AG04449 (cell line): ENCODE measurements around the gene STAT2.

ENCODE experiments used
- CTCF ChIA-PET: fragments of 350-600 bp; formaldehyde crosslinking; extraction: SDS; loops from one replicate; lab custom pipeline; 2021; ENCODE audit warnings: antibody characterized with exemption; lab: Yijun Ruan, JAX
- POLR2A ChIA-PET: fragments of 400-600, 350-600 bp; formaldehyde crosslinking; extraction: SDS; loops from one replicate; lab custom pipeline; 2020; ENCODE audit warnings: antibody characterized with exemption, inconsistent platforms; lab: Yijun Ruan, JAX
- DNase-seq: peaks from one replicate; pipeline ENCODE4 v3.0.0-alpha.2; 2010; ENCODE audit warnings: low read depth, low spot score
- H3K4me3 ChIP-seq: 2 replicates; pipeline ENCODE4 v1.5.1; 2011; ENCODE audit warnings: low read depth, mild to moderate bottlenecking, control low read depth, low read length
- TF ChIP-seq, protein P1 (sequence below): IDR thresholded peaks from one replicate; pipeline ENCODE4 v1.5.1; 2011; ENCODE audit warnings: mild to moderate bottlenecking, moderate library complexity, low read length, control low read depth, inconsistent platforms; ENCODE audit not compliant: insufficient read depth; ENCODE audit errors: missing control alignments

The STAT2 gene

GRCh38 chr12:56321027-56321426 is 38.9 kb downstream of the STAT2 start:
- no peak overlapping the region for H3K4me3 ChIP-seq
- DNase-seq, result no peak
- TF ChIP-seq, protein P1, sequence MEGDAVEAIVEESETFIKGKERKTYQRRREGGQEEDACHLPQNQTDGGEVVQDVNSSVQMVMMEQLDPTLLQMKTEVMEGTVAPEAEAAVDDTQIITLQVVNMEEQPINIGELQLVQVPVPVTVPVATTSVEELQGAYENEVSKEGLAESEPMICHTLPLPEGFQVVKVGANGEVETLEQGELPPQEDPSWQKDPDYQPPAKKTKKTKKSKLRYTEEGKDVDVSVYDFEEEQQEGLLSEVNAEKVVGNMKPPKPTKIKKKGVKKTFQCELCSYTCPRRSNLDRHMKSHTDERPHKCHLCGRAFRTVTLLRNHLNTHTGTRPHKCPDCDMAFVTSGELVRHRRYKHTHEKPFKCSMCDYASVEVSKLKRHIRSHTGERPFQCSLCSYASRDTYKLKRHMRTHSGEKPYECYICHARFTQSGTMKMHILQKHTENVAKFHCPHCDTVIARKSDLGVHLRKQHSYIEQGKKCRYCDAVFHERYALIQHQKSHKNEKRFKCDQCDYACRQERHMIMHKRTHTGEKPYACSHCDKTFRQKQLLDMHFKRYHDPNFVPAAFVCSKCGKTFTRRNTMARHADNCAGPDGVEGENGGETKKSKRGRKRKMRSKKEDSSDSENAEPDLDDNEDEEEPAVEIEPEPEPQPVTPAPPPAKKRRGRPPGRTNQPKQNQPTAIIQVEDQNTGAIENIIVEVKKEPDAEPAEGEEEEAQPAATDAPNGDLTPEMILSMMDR, result no peak
- ChIA-PET POLR2A (no interaction called here), CTCF (no interaction called here)

DNA sequence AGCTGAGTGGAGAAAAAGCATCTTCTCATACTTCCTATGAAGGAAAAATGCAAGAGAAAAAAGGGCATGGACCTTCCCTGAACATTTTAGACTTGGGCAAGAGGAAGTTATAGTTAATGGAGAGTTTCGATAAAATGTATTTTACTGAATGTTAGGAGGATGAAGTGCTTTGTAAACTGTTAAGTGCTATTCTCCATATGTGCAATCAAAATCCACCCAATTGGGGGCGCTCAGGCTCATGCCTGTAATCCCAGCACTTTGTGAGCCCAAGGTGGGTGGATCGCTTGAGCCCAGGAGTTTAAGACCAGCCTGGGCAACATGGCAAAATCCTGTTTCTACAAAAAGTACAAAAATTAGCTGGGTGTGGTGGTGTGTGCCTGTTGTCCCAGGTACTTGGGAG is 42.2 kb downstream of the STAT2 start:
- DNase-seq, result no peak
- ChIA-PET POLR2A (no interaction called here), CTCF (interaction anchor here (4.9 kb wide), 1 partner anchor 146 kb away, joined by 24 read pairs; no protein-coding TSS in a partner anchor)
- no peak overlapping the region for H3K4me3 ChIP-seq
- TF ChIP-seq, protein P1, result no peak

DNA sequence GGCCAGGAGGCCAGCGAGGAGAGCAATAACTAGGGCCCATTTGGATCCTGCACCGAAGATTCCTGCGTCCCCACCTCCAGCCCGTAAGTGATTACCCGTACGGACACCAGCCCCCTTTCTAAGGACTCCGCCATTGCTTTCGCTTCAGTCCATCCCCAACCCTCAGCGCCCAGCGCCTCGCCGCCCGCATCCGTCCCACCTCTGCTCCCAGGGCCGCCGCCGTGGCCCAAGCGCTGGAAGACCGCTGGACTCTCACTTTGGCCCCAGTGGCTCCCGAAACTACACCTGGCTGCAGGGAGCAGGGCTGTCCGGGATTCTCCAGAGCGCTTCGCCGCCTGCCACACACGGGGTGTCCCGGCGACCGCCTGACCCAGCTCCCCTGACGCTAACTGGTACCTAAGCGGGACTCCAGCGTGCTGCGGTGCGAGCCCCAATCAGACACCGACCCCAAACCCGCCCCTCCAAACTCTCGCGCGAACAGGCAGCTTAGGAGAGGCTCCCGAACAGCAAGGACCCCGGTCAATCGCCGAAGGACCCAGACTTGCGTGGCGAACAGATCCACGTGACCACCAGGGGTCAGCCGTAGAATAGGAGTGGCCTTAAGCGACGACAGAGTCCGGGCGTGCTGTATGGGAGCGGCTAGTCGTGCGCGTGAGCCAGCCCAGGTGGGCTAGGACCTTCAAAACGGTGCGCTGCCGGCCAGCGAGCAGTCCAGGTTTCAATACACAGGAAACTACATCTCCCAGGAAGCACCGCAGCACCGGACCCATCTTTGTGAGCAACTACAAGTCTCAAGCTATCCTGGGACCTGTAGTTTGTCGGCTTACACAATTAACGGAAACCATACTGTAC is 44.1 kb downstream of the STAT2 start, which contains the start of gene CNPY2:
CNPY2 (minus strand) TSS at position 367 of the 852 bp plus-strand sequence. CDS start 771 bp downstream, outside the sequence.
- peak; percentile 77 for DNase-seq
- H3K4me3 ChIP-seq, result peak within 1 kb of the TSS; percentile 96
- ChIA-PET POLR2A (interaction anchor here (0.6 to 1.7 kb wide), 15 partner anchors 8 to 148 kb away, joined by 3 to 7 read pairs (median 3); partner anchors contain the start of genes CS, IL23A, PAN2 and RNF41), CTCF (interaction anchor here (0.7 to 4.9 kb wide), 12 partner anchors 10 to 153 kb away, joined by 3 to 24 read pairs (median 3); partner anchors contain the start of genes SMARCC2, SPRYD4 and TIMELESS)
- TF ChIP-seq, protein P1, result peak; percentile 14

GRCh38 chr12:56315249-56315621 is 44.7 kb downstream of the STAT2 start:
- no peak for DNase-seq
- ChIA-PET CTCF (interaction anchor here (0.7 to 4.9 kb wide), 8 partner anchors 10 to 149 kb away, joined by 3 to 24 read pairs (median 4); partner anchors contain the start of genes SMARCC2 and TIMELESS), POLR2A (interaction anchor here (0.8 to 1.7 kb wide), 10 partner anchors 9 to 149 kb away, joined by 3 to 7 read pairs (median 5); partner anchors contain the start of genes CS, IL23A, PAN2 and RNF41)
- TF ChIP-seq, protein P1, result no peak
- peak overlapping the region; percentile 96 for H3K4me3 ChIP-seq

GRCh38 chr12:56311003-56311402 is 48.9 kb downstream of the STAT2 start:
- ChIA-PET CTCF (interaction anchor here (1.5 to 1.6 kb wide), 2 partner anchors 122 to 154 kb away, joined by 3 to 7 read pairs; partner anchors contain the start of gene SMARCC2), POLR2A (no interaction called here)
- DNase-seq, result no peak
- H3K4me3 ChIP-seq, result no peak overlapping the region
- TF ChIP-seq, protein P1, result no peak
